Bronchial smooth muscle cell (primary cell): ENCODE measurements around the gene PBLD. TPM values are rescaled to one million over a fixed set of nuclear protein-coding genes. Genes with fewer than 3 reads are reported as not detected.

Source experiments
- total RNA-seq: library from RNA; depleted of rRNA; stranded (reverse); fragments of >200 nt; gene quantifications from 2 replicates; pipeline ENCODE4 v1.2.1, GENCODE V29; 2014

PBLD gene
- total RNA-seq = 6.4 and 8.7 TPM in 2 replicates

GRCh38 chr10:68332259-68333057 lies at the start of gene PBLD:
PBLD (minus strand) TSS chr10:68332928; CDS start chr10:68306844, 26,084 bp downstream.

GRCh38 chr10:68331455-68332258 lies 1.1 kb downstream of the PBLD start, which contains the start of gene HNRNPH3:
HNRNPH3 (plus strand) TSS chr10:68332064; CDS start chr10:68337222, 5,158 bp downstream.

Other genes with a start within 250 kb of the PBLD start
- under 0.01 and 0.16 TPM in 2 replicates for gene MYPN, start 223.4 kb downstream of the PBLD start, total RNA-seq
- gene ATOH7, start 100.8 kb downstream of the PBLD start, total RNA-seq = not detected in 2 replicates
- gene HNRNPH3, start 864 bp downstream of the PBLD start, total RNA-seq = 20.0 and 30.3 TPM in 2 replicates
- 12.5 and 16.5 TPM in 2 replicates for gene RUFY2, start 74.3 kb upstream of the PBLD start, total RNA-seq
- 4.9 and 6.7 TPM in 2 replicates for gene DNA2, start 139.0 kb upstream of the PBLD start, total RNA-seq
- 22.2 and 66.4 TPM in 2 replicates for gene SLC25A16, start 194.6 kb upstream of the PBLD start, total RNA-seq
- gene TET1, start 227.4 kb upstream of the PBLD start, total RNA-seq = 1.9 and 3.0 TPM in 2 replicates